ENCODE measurements around the gene PPARA.

PPARA gene

GRCh38 chr22:46280063-46280817 is 129.9 kb downstream of the PPARA start:
- no peak for DNase-seq

GRCh38 chr22:46280999-46281623 is 130.8 kb downstream of the PPARA start:
- DNase-seq: no peak

- DNase-seq: no peak
Measured at GRCh38 chr22:46281866-46282678, 131.7 kb downstream of the PPARA start.

- DNase-seq: no peak
Measured at GRCh38 chr22:46286006-46286405, 135.7 kb downstream of the PPARA start.

- DNase-seq: no peak
Measured at GRCh38 chr22:46286941-46287872, 136.9 kb downstream of the PPARA start.

GRCh38 chr22:46287873-46288751 is 137.8 kb downstream of the PPARA start:
- DNase-seq: no peak

- no peak for DNase-seq
Measured at GRCh38 chr22:46288846-46289243, 138.5 kb downstream of the PPARA start.

GRCh38 chr22:46289244-46289891 is 139.0 kb downstream of the PPARA start:
- DNase-seq: no peak

- DNase-seq: no peak
Measured at GRCh38 chr22:46290121-46290842, 140.0 kb downstream of the PPARA start.

- no peak for DNase-seq
Measured at GRCh38 chr22:46290843-46291785, 140.8 kb downstream of the PPARA start.

- DNase-seq: no peak
Measured at GRCh38 chr22:46292173-46292572, 141.8 kb downstream of the PPARA start.

GRCh38 chr22:46292732-46293131 is 142.4 kb downstream of the PPARA start:
- no peak for DNase-seq

Measured in stimulated activated CD4-positive, alpha-beta T cell treated with anti-CD3 and anti-CD28 coated beads, Interleukin-12 subunit alpha, Interleukin-12 subunit beta, amount 100 ng/mL, for 4 hours (primary cell).